LNCaP clone FGC (cell line): ENCODE measurements around the gene NAALADL1.

Experiments
- DNase-seq: peaks from one replicate; pipeline ENCODE4 v3.0.0-alpha.2; 2011; ENCODE audit warnings: low read depth
- H3K4me3 ChIP-seq: 2 replicates; pipeline ENCODE4 v1.5.1; 2011; ENCODE audit warnings: mild to moderate bottlenecking, low read depth, low read length, control low read depth
- TF ChIP-seq, protein P1 (sequence below): IDR thresholded peaks from 2 replicates; pipeline ENCODE4 v1.5.1; 2012; ENCODE audit warnings: mild to moderate bottlenecking; ENCODE audit not compliant: control insufficient read depth, insufficient read depth; ENCODE audit errors: extremely low read depth

The NAALADL1 gene

DNA sequence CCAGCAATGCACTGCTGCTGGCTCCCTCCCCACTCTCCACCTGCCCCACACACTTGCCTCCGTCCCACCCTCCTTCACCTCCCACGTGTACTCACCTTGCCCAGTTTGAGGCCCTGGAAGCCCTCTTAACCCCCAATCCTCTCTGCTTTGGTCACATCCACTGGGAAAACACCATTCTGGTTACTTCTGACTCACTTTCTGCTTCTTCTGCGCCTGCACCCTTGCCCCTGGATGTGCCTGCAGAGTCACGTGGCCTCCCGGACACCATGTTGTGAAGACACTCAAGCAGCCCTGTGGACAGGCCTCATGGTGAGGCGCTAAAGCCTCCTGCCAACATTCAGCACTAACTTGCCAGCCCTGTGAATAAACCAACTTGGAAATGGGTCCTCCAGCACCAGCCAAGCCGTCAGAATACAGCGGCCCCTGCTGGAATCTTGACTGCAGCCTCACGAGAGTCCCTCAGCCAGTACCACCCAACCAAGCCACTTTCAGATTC, 2.6 kb upstream of the NAALADL1 start:
- TF ChIP-seq, protein P1, sequence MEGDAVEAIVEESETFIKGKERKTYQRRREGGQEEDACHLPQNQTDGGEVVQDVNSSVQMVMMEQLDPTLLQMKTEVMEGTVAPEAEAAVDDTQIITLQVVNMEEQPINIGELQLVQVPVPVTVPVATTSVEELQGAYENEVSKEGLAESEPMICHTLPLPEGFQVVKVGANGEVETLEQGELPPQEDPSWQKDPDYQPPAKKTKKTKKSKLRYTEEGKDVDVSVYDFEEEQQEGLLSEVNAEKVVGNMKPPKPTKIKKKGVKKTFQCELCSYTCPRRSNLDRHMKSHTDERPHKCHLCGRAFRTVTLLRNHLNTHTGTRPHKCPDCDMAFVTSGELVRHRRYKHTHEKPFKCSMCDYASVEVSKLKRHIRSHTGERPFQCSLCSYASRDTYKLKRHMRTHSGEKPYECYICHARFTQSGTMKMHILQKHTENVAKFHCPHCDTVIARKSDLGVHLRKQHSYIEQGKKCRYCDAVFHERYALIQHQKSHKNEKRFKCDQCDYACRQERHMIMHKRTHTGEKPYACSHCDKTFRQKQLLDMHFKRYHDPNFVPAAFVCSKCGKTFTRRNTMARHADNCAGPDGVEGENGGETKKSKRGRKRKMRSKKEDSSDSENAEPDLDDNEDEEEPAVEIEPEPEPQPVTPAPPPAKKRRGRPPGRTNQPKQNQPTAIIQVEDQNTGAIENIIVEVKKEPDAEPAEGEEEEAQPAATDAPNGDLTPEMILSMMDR: no peak

DNA sequence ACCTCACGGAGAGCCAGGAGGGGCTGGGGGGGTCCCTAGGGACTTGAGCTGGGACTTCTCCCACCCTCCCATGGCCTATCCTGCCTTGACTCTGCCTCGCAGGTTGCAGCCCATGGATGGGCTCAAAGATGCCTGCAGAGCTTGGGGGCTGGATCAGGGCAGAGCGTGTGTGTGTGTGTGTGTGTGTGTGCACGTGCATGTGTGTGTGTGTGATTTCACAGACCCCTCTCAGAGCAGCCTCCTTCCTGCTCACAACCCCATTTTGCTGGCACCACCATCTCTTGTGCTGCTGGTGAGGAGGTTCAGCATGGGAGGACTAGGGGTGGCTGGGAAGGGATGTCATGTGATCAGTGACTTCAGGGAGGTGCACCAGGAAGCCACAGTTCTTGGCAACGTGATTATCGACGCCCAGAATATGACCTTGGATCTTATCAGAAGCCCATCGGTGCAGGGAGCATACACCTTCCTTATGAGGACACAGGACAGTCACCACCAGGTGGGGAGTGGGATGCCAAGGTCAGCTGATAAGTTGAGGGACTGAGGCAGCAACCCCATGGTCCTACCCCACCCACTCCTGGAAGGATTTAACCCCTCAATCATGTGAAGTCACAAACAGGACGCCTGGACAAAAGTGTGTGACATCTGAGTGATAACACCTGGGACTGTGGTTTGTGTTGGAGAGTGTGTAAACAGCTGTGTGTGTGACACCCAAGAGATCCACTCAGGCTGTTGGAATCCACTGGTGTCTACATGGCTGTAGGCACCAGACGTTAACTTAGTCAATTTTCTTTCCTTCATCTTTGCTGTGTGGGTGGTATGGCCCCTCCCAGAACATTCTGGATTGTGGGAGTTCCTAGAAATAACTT, 1.8 kb upstream of the NAALADL1 start:
- no peak for DNase-seq
- no peak overlapping the region for H3K4me3 ChIP-seq
- TF ChIP-seq, protein P1: no peak

More for the DNA sequence above, 2.6 kb upstream of the NAALADL1 start:
- no peak overlapping the region for H3K4me3 ChIP-seq
- DNase-seq: no peak

DNA sequence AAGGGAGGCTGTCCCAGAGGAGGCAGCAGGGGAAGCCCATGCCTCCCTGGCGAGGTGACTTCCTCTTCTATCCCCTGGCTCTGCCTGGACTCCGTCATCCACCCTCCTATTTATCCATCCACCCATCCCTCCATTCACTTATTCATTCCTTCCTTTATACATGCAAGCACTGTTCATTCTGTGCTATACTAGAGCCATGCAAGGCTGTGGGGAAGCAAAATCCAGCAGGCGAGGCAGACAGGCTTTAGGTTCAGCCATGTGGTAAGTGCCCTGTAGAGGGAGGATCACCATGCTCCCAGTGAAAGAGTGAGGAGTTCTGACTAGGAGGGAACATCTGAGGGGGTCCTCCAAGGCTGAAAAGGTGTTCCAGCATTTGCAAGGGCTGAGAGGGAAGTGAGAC, 1.2 kb upstream of the NAALADL1 start:
- no peak overlapping the region for H3K4me3 ChIP-seq
- DNase-seq: no peak
- TF ChIP-seq, protein P1: no peak

DNA sequence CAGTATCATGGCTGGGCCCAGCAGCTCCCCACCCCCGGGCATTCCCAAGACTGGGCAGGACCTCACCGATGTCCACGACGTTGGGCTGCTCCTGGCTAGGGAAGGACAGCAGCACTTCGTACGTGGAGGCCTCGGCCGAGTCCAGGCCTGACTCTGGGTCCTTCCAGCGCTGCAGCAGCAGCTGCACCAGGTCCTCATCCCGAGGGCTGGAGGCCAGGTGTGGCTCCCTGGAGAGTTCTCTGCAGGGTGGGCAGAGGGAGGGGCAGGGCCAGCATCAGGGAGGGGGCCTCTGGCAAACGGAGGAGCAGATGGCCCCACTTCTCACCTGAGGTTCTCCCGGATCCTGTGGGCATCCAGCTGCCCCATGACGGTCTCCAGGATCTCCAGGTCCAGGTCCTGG, 341 bp downstream of the NAALADL1 start:
- DNase-seq: no peak
- TF ChIP-seq, protein P1: no peak
- H3K4me3 ChIP-seq: no peak overlapping the region

DNA sequence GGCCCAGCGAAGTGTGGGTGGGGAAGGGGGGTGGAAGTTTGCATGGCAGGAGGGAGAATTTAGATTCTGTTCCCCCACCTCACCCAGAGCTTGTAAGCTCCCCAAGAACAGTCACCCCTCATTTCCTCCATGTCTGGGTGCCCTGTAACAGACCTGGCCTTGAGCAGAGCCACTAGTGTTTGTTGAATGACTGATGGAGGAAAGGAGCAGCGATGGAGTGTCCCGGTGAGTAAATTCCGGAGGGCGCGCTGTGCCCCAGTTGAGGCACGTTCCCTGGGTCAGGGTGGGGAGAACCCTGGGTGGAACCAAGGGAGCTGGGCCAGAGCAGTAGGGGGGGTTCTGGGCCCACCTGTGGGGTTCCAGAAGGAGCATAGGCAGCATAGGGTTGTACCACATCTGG, 827 bp downstream of the NAALADL1 start:
- no peak for DNase-seq
- TF ChIP-seq, protein P1: no peak
- no peak overlapping the region for H3K4me3 ChIP-seq

DNA sequence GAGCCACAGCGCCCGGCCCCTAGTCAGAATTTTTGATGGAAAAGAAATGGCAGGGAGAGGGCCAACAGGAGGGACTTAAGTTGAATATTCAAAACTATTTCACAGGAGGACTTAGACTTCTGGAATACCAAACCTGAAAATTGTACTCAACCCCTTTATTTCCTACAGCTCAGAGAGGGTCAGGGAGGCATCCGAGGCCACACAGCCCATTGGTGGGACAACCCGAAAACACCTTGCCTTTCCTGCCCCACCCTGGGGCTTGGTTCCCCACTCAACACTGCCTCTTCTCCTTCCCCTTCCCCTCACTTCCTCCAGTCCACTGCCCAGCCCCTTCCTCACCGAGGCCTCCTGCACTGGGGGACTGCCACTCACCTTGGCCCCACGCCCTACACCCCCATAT, 1.4 kb downstream of the NAALADL1 start:
- no peak for DNase-seq
- no peak overlapping the region for H3K4me3 ChIP-seq
- TF ChIP-seq, protein P1: no peak
